T47D (cell line): ENCODE measurements around the gene SECISBP2L.
"Not testable (repeated sequence)": the region's sequence is repeated elsewhere in the genome, so short reads cannot be mapped to it uniquely, and the experiment has no call there.

ENCODE experiments used
- DNase-seq, 2 experiments: peaks; one replicate each; pipeline versions ENCODE4 v3.0.0 to v3.0.0-alpha.2; 2011 to 2012; ENCODE audit warnings: low read depth in 1 of 2, low spot score in 1 of 2
- JUND ChIP-seq: IDR thresholded peaks from 2 replicates; pipeline ENCODE4 v1.6.1; 2012; ENCODE audit warnings: low read depth
- in situ Hi-C: cut with HindIII; loops from 2 replicates; pipeline ENCODE4 v1.10.0; 2016; ENCODE audit warnings: low sequenced_read_pairs, low pct_unique_long_range_greater_than_20kb

The SECISBP2L gene

DNA sequence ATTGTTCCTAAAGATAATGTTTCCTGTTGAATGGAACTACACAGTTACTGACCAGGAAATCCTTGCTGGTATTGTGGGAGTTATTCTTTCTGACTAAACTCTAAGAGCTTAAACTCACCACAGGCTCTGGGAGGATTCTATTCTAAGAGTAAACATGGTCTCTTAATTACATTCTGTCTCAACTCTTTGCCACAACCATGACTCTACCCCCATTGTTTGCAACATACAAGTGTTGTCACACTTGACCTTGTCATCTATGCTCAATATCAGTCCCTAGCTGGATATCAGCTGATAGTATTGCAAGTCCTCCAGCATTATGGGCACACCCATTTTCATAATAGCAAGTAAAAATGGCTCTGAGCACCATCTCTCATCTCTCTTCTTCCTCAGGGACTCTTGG lies 29.6 kb upstream of the SECISBP2L start:
- peak in 1 of 2 experiments; percentile 36 for DNase-seq
- TF ChIP-seq JUND: no peak
- in situ Hi-C loops: no loop called here

GRCh38 chr15:49074589-49075287 lies 28.5 kb upstream of the SECISBP2L start:
- in situ Hi-C loops, DNase-seq: not testable (repeated sequence)

DNA sequence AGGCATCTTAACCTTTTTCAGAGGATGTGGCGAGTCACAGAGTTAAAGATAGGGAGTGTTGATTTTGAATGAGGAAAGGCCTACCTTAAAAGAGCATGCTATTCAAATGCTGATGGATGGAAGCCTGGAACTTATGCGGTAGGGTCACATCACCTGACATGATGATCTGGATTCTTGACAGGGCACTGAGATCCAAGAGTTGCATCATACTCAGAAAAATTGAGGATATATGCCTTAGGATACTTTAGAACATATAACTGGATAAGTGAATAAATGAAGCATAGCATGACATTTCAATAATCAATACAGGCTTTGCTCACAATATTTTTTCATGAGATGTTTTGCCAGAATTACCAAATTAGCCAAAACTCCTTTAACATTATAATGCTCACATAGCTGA lies 20.1 kb upstream of the SECISBP2L start:
- in situ Hi-C loops: no loop called here
- no peak for TF ChIP-seq JUND
- no peak for DNase-seq

- no peak for TF ChIP-seq JUND
- DNase-seq: no peak
- in situ Hi-C loops: no loop called here
Measured at GRCh38 chr15:49064884-49065283, 18.6 kb upstream of the SECISBP2L start.

DNA sequence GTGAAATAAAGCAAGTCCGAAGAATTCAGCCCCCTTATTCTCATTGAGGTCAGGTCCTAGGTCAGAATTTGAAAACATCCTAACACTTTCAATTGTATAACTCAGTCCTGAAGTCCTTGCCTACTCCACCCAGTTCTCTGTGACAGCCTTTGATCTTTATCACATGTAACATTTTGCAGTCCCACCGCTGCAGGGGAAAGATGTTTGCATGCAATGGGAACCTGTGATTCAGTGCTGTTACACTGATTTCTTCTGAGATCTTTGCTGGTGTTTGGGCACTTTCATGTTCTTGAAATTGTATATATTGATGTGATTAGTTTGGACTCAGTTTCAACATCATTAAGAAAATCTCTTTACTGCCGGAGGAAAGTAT lies 18.0 kb upstream of the SECISBP2L start:
- in situ Hi-C loops: no loop called here
- TF ChIP-seq JUND: no peak
- no peak for DNase-seq

- no peak for DNase-seq
Measured at GRCh38 chr15:49063402-49064280, 17.4 kb upstream of the SECISBP2L start.

DNA sequence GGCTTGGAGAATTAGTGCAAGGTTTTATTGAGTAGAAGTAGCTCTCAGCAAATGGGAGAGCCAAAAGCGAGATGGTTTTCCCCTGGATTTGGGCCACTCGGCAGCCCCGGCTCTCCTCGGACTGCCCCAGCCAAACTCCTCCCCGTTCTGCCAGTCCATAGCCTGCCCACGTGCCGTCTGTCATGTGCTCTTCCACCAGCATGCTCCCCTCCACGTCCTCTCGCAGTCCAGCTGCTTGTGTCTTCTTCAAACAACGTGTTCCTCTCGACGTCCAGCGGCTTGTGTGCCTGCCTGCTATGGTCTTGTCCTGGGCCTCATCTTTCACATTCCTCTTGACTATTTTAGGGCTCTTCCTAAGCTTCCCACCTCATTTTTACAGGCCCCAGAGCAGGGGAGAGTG lies 16.7 kb upstream of the SECISBP2L start:
- TF ChIP-seq JUND: no peak
- DNase-seq: no peak
- in situ Hi-C loops: no loop called here

More at GRCh38 chr15:49063402-49064280, 17.4 kb upstream of the SECISBP2L start:
- in situ Hi-C loops: no loop called here
- no peak for TF ChIP-seq JUND

- no peak for TF ChIP-seq JUND
- in situ Hi-C loops: no loop called here
- no peak for DNase-seq
Measured at GRCh38 chr15:49060710-49061495, 14.7 kb upstream of the SECISBP2L start.

DNA sequence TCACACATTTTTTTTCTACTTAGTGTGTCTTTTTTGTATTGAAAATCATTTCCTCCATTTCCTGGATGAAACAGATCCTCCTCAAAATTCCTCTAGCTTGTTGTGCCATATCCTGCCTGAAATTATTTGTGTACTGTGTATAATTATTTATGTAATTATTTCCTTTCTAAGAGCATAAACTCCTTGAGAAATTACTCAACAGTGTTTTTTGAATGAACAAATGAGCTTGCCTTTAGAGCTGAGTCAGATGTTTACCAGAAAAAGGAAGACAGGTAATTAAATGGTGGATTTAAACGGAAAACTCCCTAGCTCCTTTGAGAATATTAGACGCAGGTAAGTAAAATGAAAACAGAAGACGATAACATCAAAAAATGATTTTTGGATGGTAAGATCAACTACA lies 13.2 kb upstream of the SECISBP2L start:
- TF ChIP-seq JUND: no peak
- DNase-seq: no peak
- in situ Hi-C loops: no loop called here

DNA sequence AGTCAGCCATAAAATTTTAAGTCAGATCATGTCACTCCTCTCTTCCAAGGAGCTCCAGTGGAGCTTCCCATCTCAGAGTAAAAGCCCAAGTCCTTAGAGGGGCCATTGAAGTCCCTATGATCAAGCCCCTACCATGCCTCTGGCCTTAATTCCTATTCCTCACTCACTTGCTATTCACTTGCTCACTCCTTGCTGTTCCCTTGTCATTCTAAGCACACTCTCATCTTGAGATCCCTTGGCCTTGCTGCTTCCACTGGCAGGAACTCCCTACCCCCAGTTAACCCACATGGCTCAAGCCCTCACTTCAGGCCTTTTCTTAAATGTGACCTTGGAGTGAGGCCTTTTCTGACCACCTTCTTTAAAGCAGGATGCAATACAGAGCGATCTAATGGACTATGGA lies 12.3 kb upstream of the SECISBP2L start:
- in situ Hi-C loops: no loop called here
- no peak for TF ChIP-seq JUND
- DNase-seq: no peak

GRCh38 chr15:49055630-49056029 lies 9.4 kb upstream of the SECISBP2L start:
- in situ Hi-C loops: no loop called here
- TF ChIP-seq JUND: no peak
- DNase-seq: no peak

GRCh38 chr15:49052662-49053061 lies 6.4 kb upstream of the SECISBP2L start:
- in situ Hi-C loops: no loop called here
- no peak for TF ChIP-seq JUND
- DNase-seq: no peak

DNA sequence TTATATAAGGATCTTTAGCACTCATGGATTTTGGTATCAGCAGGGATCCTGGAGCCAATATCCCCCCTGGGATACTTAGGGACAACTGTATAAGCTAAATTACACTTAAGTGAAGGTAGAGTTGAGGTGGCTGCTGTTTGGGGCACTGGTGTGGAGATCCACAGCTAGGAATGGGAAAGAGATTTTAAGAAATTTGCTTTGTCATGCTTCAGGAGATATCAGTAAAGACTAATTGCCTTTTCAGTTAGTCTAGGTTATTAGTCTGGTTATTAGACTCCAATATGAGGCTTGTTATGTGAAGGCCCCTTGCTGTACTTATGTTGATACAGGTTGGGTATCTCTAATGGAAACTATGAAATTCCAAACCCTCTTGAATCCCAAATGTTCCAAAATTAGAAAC lies 1.2 kb upstream of the SECISBP2L start:
- no peak for DNase-seq
- TF ChIP-seq JUND: no peak
- in situ Hi-C loops: no loop called here
